Right hindlimb (tissue), 1 donor: Measurements from ENCODE around the gene ZDHHC18.
"Not testable (repeated sequence)": the region's sequence is repeated elsewhere in the genome, so short reads cannot be mapped to it uniquely, and the experiment has no call there.

Experiments used
- DNase-seq: peaks from one replicate; pipeline ENCODE4 v3.0.0-alpha.2; 2018

The ZDHHC18 gene

GRCh38 chr1:26837665-26838064 lies 11.2 kb downstream of the ZDHHC18 start:
- not testable (repeated sequence) for DNase-seq

DNA sequence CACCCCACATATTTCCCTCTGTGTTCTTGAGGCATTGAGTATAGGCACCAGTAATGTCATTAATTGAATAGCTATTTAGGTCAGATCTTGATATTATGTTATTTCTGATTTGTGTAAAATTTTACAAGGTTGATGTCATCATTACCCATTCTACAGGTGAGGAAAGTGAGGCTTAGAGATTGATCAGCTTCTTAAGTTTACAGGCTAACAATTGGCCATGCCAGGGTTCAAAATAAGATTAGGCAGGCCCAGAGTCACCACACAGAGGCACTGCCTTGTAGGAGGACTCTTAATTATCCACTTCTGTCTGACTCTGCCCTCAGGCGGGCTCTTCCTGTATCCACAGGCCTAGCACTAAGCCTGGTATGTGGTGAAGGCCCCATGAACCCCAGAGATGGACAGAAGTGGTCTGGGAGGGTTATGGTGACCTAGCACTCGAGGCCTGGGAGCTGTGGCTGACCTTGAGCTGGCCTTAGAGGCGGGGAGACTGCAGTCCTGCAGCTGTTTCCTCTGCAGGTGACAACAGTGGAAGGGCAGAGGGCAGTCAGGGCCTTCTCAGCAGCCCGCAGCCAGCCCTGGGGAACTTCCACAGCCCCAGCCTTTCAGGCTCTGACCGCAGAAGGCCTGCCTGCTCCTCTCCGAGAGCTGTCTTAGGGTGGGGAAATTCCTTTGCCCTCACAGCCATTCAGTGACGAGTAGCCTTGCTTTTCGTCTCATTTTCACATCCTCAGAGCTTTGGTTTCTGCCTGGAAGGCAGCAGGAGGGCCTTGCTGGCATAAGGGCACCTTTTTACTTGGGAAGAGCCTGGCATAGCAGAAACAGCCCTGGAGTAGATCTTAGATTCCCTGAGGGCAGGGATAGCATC lies 12.2 kb downstream of the ZDHHC18 start:
- no peak for DNase-seq

- no peak for DNase-seq
Observed at GRCh38 chr1:26839339-26839722, 12.8 kb downstream of the ZDHHC18 start.

DNA sequence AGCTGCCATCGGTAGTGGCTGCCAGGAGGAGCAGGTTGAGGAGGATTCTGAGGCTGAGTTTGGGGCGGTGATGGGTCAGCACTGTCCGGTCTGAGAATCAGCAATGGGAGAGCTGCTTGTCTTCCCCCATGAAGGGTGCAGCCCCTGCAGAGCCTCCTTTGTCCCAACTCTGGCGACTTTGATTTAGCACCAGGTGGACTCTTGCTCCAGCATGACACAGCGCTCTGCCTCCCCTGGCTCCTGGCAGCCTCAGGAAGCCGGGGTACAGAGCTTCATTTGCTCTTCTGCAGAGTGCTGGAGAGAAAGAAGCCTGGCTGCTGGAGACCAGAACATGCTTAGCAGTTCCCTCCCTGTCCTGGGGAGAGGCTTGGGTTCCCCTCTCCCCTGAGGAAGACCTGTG lies 13.3 kb downstream of the ZDHHC18 start:
- DNase-seq: no peak

DNA sequence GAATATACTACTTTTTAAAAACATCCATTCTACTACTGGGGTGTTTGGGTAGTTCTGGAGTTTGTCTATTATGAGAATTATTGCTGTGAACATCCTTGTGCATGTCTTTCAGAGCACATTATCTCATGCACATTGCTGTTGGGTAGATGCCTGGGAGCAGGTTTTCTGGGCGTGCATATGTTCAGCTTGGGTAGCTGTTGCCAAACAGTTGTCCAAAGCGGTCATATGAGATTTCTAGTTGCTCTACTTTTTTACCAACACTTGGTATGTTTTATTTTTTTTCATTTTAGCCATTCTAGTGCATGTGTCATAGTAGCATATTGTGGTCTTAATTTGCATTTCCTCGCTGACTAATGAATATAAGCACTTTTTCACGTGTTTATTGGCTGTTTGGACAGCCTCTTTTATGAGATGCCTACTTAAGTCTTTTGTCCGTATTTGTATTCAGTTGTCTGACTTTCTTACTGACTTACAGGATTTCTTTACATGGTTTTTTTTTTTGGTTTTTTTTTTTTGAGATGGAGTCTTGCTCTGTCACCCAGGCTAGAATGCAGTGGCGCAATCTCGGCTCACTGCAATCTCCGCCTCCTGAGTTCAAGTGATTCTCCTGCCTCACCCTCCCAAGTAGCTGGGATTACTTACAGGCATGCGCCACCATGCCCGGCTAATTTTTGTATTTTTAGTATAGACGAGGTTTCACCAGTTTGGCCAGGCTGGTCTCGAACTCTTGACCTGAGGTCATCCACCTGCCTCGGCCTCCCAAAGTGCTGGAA lies 18.1 kb downstream of the ZDHHC18 start:
- DNase-seq: no peak

GRCh38 chr1:26847826-26848225 lies 21.3 kb downstream of the ZDHHC18 start:
- DNase-seq: not testable (repeated sequence)

DNA sequence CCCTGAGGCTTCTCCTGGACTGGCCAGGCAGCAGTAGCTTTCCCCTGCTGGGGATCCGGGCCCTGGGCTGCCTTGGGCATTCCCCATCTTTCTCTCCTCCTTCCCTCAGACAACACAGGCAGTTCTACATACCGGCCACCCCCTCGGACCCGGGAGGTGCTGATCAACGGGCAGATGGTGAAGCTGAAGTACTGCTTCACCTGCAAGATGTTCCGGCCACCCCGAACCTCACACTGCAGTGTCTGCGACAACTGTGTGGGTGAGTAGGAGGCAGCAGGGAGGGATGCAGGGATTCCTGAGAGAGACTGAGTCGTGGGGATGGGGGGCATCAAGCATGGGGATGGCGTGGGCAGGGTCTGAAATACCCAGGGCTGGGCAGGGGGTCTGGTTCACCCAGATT lies 22.0 kb downstream of the ZDHHC18 start:
- DNase-seq: no peak

DNA sequence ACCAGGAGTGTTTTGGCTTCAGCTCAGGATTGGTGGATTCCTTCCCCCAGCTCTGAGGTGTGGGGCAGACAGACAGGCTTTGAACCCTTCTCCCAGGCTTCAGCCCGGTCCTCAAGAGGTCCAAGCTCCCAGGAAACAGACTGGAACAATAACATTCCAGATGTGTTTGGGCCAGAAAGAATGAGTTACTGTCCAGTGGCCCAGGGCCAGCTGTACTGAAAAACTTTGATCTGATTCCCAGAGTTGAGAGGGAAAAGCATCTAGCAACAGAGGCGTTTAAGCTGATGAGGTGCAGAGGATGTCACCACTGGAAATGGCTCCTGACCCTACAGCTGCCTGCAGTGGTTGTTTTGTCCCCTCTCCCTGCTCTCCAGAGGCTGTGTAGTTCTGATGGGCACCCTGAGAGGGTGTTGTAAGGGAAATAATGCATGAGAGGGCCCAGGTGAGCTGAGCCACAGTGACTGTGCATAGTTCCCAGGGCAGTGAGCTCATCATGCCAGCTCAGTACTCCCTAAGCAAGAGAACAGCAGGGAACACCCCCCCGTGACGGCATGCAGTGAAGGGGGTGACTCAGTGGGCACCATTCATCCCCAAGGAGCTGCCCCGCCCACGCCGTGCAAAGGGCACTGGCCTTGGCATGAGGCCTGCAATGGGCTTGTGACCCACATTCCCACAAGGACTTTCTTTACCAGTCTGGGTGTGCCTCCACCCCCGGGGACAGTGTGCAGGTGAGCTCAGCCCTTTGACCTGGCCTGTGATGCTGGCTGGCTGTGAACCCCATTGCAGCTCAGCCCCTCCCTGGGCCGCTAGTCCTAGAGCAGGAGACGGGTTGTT lies 22.7 kb downstream of the ZDHHC18 start:
- DNase-seq: no peak

DNA sequence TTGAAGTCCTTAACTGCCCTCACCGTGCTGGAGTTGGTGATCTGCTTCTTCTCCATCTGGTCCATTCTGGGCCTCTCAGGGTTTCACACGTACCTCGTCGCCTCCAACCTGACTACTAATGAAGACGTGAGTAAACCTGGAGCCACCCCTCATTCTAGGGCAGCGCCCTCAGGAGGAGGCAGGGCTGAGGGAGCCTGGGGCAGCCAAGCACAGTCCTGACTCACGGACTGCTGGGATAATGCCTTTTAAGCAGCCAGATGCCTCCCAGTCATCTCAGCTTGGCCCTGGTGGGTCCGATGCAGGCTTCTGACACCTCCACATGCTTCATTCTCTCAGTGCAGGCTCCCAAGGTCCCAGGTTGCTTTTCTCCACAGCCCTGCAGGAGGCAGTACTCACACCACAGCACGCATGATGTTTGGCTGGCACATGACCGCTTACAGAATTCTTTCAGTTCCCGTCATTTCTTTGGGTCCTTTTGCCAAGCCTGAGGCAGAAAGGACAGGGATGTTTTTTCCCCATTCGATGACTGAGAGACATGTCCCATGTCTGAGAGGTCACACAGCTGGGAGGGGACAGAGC lies 24.7 kb downstream of the ZDHHC18 start:
- DNase-seq: no peak

GRCh38 chr1:26852701-26853100 lies 26.2 kb downstream of the ZDHHC18 start:
- no peak for DNase-seq

DNA sequence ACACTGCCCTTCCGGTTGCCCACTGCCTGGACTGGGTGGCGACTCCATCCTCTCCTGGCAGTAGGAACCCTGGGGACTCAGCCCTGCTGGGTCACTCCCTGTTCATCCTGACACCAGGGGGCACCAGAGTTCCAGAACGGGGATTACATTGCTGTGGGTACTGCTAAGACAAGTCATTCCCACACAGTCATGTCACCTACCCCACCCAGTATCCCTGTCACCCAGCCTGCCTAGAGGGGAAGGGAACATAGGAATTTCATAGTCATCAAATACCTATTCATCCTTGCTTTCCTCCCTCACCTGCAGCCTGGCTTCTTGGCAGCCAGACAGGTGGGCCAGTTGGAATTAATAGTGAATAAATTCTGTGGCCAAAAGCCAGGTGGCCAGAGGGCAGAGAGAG lies 26.7 kb downstream of the ZDHHC18 start:
- peak; percentile 67 for DNase-seq

GRCh38 chr1:26853600-26853999 lies 27.1 kb downstream of the ZDHHC18 start:
- DNase-seq: no peak

- no peak for DNase-seq
Observed at GRCh38 chr1:26854906-26855305, 28.4 kb downstream of the ZDHHC18 start.

- no peak for DNase-seq
Observed at GRCh38 chr1:26855636-26856035, 29.1 kb downstream of the ZDHHC18 start.

DNA sequence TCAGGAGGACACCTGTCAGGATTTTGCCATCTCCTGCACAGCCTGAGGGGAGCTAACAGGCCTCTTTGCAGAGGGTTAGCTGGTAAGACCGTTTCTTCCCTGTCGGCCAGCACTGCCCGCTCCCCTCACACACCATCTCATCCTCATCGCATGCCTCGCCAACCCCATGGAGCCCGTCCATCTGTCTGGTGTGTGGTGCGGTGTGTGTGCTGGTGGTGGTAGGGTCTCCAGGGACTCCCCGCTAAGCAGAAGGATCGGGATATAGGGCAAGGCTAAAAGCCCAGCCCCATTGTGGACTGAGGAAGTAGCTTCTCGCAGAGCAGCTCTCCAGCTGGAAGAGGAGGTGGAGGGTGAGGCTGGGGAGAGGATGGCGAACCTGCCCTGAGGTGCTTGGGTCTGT lies 29.7 kb downstream of the ZDHHC18 start:
- DNase-seq: no peak

- no peak for DNase-seq
Observed at GRCh38 chr1:26856604-26857469, 30.3 kb downstream of the ZDHHC18 start.

GRCh38 chr1:26857473-26858060 lies 31.1 kb downstream of the ZDHHC18 start:
- peak; percentile 38 for DNase-seq

DNA sequence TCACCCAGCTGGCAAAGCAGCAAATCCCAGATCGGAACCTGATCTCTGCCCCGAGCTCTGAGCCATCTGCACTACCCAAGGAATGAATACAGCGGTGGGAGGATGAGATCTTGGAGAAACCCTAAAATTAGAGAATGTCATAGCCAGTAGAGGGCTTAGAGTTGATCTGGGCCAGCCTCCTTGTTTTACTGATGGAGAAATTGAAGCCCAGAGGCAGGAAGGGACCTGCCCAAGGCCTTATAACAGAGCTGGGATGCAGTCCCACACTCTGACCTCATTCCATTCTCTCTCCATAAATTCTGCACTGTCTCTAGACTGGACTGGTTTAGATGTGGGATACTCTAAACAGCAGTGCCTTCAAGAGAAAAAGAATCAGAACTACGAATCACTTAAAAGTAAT lies 31.7 kb downstream of the ZDHHC18 start:
- DNase-seq: no peak

GRCh38 chr1:26858891-26859640 lies 32.6 kb downstream of the ZDHHC18 start:
- no peak for DNase-seq

DNA sequence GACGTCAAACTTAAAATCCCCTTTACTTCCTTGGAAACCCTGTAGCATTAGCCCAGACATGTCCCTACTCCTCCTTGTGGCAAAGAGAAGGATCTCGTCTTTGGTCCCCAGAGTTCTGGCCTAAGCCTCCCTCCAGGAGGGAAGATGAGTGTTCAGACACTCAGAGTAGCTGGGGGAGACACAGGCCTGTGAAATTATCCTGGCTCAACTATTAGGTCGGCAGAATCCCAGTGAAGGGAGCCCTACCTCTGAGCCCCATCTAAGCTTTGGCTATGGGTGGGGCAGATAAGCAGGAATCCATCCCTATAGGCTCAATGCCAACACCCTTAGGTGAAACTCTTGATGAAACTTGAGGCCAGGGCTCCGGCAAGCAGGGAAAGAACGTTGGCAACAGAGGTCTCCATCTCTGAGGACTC lies 34.8 kb downstream of the ZDHHC18 start:
- DNase-seq: no peak
